ENCODE measurements around the gene MLLT6.

GRCh38 chr17:38719289-38719942 lies 14.3 kb downstream of the MLLT6 start:
- TF ChIP-seq CTCF (conservative IDR thresholded peaks at IDR 0.05; ENCODE audit: low read length) = no peak
- TF ChIP-seq EZH2phosphoT487 (IDR thresholded peaks at IDR 0.05; ENCODE audit: borderline replicate concordance, low read depth, low read length) = no peak

All from OCI-LY7 (cell line).